Activated CD4-positive, alpha-beta T cell treated with anti-CD3 and anti-CD28 coated beads for 4 hours (primary cell): ENCODE data around the gene SLC2A6.

Source experiments
- DNase-seq, 2 donors: peaks; one replicate each; pipeline ENCODE4 v3.0.0-alpha.2; 2020

SLC2A6 gene

DNA sequence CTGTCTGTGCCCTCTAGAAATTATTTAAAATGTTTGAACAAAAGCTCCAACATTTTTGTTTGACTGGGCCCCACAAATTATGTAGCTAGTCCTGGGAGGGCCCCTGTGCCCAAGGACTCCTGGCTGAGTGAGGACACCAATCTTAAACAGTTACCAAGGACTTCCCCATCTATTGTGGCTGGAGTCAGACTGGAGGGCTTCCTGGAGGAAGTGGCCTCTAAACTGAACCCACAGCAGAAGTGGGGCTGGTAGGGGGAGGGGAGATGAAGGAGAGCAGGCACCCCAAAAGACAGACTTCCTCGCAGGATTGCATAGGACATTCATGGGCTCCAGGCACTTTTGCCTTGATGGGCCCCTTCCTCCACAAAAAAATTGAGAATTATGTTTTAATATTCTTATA lies 48.7 kb downstream of the SLC2A6 start:
- DNase-seq = no peak

DNA sequence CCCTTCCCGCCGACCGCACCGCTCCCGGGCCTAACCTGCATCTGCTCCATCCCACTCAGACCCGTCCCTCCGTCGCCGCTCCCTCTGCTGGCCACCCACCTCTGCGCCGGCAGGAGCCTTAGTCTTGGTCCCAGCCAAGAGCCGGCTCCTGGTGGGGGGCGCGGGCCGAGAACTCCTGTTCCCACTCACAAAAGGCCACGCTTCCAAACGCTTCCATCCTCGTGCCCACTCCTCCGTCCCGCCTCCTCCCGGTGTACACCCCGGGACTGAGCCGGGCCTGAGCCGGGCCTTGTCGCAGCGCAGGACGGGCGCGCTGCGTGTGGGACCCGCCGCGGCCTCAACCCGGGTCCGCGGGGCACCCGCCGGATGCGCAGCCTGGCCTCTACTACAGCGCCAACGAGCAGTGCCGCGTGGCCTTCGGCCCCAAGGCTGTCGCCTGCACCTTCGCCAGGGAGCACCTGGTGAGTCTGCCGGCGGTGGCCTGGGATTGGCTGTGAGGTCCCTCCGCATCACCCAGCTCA lies 49.2 kb downstream of the SLC2A6 start:
- DNase-seq = peak in 1 of 2 donors; percentile 15

DNA sequence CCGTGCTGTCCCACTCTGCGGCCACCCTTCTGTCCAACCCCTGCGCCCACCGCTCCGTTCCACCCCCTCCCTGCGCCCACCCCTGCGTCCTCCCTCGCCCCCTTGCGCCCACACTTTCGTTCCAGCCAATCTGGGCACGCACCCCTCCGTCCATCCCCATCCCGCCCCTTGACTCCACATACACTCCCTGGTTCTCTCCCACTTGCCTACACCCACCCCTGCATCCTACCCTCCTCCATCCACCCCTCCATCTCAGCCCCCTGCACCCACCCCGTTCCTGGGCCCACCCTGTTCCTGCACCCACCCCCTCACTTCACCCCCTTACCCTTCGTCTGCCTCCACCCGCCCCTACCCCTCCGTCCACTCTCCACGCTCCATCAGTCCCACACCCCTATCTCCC lies 49.7 kb downstream of the SLC2A6 start:
- no peak for DNase-seq

DNA sequence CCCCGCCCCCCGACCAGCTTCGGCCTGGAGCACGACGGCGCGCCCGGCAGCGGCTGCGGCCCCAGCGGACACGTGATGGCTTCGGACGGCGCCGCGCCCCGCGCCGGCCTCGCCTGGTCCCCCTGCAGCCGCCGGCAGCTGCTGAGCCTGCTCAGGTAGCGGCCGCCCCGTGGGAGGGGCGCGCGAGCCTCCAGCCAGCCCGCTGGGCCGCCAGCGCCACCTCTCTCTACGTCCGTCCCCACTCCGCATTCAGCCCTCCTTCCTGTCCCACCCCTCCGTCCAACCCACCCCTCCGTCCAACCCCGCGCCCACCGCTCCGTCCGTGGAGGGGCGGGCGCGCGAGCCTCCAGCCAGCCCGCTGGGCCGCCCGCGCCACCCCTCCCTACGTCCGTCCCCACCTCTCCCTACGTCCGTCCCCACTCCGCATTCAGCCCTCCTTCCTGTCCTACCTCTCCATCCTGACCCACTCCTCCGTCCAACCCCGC lies 50.2 kb downstream of the SLC2A6 start:
- no peak for DNase-seq

DNA sequence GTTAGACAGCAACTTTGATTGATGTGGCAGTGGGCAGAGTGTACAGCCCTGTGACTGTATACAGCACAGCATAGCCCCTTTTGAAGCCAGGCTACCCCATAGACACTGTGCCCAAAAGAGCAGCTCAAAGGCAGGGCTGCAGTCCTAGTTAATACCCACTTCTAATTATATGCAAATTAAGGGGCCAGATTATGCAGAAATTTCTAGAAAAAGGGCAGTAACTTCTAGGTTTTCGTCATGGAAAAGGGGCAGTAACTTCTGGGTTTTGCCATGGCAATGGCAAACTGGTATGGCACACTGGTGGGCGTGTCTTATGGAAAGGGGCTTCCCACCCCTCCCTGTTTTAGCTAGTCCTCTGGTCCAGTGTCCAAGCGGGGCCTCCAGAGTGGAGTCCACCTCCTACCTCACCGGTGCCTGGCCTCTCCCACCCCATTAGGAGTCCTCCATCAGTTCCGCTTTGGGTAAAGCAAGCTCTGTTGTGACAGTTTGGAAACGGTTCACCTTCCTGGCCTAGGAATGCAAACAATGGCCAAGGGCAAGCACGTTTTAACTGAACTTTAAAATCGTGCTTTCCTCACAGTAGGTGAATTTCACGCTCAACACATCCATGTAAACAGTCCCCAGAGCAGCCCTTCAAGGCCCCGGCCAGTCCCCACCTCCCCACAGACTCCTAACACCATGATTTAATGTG lies 51.1 kb downstream of the SLC2A6 start:
- no peak for DNase-seq

DNA sequence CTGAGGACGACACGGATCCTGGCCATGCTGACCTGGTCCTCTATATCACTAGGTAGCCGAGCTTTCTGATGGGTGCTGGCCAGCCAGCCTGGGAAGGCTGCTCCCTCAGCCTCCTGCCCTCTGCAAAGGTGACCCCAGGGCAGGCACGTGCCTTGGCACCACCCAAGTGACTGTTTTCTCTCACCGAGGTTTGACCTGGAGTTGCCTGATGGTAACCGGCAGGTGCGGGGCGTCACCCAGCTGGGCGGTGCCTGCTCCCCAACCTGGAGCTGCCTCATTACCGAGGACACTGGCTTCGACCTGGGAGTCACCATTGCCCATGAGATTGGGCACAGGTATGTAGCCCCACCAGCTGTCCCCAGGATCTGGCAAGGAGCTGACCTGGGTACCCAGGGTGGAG lies 52.9 kb downstream of the SLC2A6 start:
- no peak for DNase-seq

DNA sequence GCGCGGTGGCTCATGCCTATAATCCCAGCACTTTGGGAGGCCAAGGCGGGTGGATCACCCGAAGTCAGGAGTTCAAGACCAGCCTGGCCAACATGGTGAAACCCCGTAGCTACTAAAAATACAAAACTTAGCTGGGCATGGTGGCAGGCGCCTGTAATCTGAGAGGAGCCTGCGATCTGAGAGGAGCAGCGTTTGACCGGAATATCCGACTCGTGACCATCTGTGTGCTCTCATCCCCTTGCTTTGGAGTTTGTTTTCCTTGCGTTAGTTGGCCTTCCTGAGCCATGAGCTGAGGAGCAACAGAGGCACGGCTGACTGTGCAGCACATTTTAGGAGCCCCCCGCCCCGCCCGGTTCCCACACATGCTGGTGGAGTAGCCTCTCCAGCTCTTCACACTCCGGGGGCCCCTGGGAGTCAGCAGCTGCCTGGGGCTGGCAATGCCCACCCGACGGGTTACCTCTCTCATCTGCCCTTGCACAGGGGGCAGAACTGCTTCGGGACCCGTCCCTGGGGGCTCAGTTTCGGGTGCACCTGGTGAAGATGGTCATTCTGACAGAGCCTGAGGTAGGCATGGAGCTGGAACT lies 53.8 kb downstream of the SLC2A6 start:
- no peak for DNase-seq

DNA sequence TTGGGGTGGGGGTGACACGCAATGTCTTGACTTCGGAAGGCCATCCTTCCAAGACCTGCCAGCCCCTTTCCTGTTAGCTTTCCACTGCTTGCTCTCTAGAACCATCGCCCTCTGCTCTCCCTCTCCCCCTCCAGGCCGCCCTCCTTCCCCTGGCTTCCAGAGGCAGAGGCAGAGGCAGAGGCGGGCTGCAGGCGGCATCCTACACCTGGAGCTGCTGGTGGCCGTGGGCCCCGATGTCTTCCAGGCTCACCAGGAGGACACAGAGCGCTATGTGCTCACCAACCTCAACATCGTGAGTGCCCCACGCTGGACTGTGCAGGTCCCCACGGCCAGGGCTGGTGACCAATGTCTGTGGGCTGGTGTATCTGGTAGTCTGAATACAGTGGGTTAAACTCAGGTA lies 54.7 kb downstream of the SLC2A6 start:
- no peak for DNase-seq

DNA sequence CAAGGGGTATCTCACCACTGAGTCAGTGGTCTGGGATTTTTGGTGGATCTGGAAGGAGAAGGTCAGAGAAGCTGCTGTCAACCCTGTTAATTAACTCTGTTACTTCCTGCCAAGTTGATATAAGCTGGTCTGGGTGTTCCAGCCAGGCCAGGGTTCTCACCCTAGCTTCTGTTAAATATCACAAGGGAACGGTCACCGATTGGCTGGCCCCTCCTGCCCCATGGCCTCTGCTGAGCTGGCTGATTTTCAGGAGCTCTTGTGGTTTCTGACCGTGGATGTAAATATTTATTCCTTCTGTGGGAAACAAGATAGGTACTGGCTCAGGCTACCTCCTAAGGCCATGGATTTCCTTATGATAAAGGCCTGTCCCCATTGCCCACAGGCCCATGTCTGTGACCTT lies 55.7 kb downstream of the SLC2A6 start:
- no peak for DNase-seq

DNA sequence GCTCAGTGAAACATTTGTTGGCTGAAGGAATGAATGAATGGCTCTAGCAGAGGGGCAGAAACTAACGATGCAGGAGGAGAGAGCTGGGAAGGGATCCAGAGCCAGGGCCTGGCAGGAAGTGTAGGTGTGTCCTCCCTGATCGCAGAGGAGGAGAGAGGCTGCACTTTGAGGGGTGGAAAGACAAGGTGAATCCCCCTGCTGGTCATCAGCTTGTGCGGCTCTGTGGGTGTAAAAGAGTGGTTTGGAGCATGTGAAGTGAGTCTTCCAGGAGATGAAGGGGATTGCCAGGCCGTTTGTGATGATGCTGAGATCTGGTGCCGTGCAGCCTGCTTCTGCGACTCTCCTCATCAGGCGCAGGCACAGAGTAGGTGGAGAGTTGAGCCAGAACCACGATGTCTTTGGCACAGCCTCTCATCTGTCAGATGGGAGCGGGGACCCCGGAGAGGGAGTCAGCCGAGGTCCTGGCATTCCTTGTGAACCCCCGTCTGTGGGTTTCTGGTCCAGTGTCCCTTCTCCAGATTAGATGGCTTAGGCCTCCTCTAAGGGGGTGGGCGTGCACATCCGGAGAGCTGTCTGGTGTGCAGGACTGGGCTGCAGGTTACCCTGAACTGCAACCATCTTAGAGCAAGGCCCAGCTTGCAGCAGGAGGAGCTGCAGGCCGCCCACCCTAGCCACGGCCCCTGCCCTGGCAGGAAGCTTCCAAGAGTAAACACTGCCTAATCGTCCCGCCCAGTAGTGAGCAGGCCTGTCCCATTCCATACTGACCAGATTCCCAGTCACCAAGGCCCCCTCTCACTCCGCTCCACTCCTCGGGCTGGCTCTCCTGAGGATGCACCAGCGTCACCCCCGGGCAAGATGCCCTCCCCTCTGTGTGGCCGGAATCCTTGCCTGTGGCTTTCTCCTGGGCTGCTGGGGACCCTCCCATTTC lies 57.0 kb downstream of the SLC2A6 start, which contains the start of gene ADAMTS13:
TSS of gene ADAMTS13 (plus strand) at position 753 of the 928 bp plus-strand sequence. CDS start at position 830, 77 bp downstream.
- no peak for DNase-seq
